SH-SY5Y (cell line): ENCODE results near the gene SLX9.

Experiments
- GATA2 ChIP-seq: IDR thresholded peaks from 2 replicates; pipeline ENCODE4 v1.6.1; 2011; ENCODE audit warnings: mild to moderate bottlenecking, low read depth, low read length
- GATA3 ChIP-seq: IDR thresholded peaks from 2 replicates; pipeline ENCODE4 v1.6.1; 2011; ENCODE audit warnings: low read depth, mild to moderate bottlenecking, low read length, moderate library complexity

DNA sequence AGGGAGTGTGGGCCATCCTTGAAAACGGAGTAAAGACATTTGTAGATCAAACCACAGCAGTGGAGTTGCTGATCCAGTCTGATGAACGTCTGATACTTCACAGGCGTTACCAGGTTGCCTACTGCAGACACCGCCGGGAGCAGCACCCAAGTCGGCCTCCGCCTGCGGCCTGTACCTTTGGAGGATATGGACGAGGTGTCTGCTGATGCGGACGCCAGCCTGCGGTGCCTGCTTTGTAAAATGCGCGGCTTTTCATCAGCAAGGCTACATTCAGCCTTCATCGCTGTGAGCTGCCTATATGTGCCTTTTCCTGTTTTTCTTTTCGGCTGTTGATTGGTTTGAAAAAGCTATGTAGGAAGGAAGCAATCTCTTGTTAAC is 16.0 kb downstream of the SLX9 start:
- TF ChIP-seq GATA3 = no peak
- no peak for TF ChIP-seq GATA2
